Immature natural killer cell (primary cell): ENCODE results near the gene NR2E3. TPM values are rescaled to one million over a fixed set of nuclear protein-coding genes. Genes with fewer than 3 reads are reported as not detected.

Source experiments
- DNase-seq, 3 donors: peaks; one replicate each; pipeline ENCODE4 v3.0.0; 2022; ENCODE audit warnings: mixed read lengths in 1 of 3
- H3K27ac Mint-ChIP-seq, 6 donors: one replicate each; pipeline ENCODE4 v1.8.0; 2020; ENCODE audit warnings: mixed read lengths in 6 of 6, mild to moderate bottlenecking in 5 of 6, inconsistent platforms in 4 of 6, moderate library complexity in 3 of 6
- H3K27me3 Mint-ChIP-seq, 3 donors: one replicate each; pipeline ENCODE4 v1.8.0; 2020 to 2021; ENCODE audit warnings: low read depth in 3 of 3, mild to moderate bottlenecking in 3 of 3, mixed read lengths in 3 of 3, moderate library complexity in 3 of 3, inconsistent platforms in 1 of 3
- H3K36me3 Mint-ChIP-seq, 3 donors: one replicate each; pipeline ENCODE4 v1.8.0; 2020; ENCODE audit warnings: mixed read lengths in 3 of 3, inconsistent platforms in 2 of 3, mild to moderate bottlenecking in 2 of 3
- H3K4me1 Mint-ChIP-seq, 2 donors: one replicate each; pipeline ENCODE4 v1.8.0; 2020; ENCODE audit warnings: inconsistent platforms in 2 of 2, mild to moderate bottlenecking in 2 of 2, mixed read lengths in 2 of 2, moderate library complexity in 1 of 2
- H3K4me3 Mint-ChIP-seq, 5 donors: one replicate each; pipeline ENCODE4 v1.8.0; 2020; ENCODE audit warnings: mild to moderate bottlenecking in 5 of 5, mixed read lengths in 5 of 5, inconsistent platforms in 3 of 5, moderate library complexity in 3 of 5
- H3K9me3 Mint-ChIP-seq, 6 donors: one replicate each; pipeline ENCODE4 v1.8.0; 2020; ENCODE audit warnings: mild to moderate bottlenecking in 6 of 6, mixed read lengths in 6 of 6, inconsistent platforms in 4 of 6, moderate library complexity in 3 of 6
- polyA plus RNA-seq, 3 donors: library from polyadenylated mRNA; unstranded; fragments of 300-500 nt; fragmentation: Illumina TruSeq; gene quantifications; one replicate each; pipeline ENCODE4 v1.2.3, GENCODE V29; 2021

The NR2E3 gene
- polyA plus RNA-seq, 3 donors from 2014 or later = not detected

DNA sequence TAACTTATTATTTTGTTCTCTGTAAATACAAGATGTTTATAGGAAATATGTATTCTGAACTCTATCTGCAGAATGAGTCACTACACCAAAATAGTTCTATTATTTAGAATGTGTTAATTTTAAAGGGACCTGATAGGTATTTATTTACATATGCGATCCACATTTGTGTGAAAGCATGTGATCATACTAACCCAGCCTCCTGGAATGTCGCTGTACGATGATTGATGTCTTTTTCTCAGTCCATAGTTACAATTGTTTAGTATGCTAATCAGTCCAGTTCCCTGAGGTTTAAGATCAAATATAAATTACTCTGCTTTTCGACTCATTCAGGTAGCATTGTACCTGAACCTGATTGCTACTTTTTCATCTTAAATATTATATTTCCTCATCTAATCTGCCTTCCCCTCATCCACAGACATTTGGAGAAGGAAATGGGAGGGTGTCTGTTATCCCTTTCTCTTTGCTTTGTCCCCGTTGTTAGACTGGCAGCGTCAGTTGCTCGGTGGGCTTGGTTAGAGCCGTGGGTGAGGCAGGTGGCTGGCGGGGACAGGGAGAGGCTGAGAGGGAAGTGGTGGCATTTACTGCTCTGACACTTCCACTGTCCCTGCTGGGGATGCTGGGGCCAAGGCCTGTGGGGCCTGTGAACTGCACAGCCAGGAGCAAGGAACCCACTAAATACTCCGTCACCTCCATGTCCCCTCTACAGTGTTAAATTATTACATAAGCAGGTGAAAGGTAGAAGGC, 27.8 kb upstream of the NR2E3 start:
- H3K27ac Mint-ChIP-seq = no peak overlapping the region
- DNase-seq = no peak
- H3K27me3 Mint-ChIP-seq = peaks cover 3 to 13% (median 5%) of the 10 kb centered on the region in 3 donors
- H3K9me3 Mint-ChIP-seq = peaks cover 0 to 1% (median 0%) of the 10 kb centered on the region in 6 donors
- no peaks in the 10 kb centered on the region for H3K36me3 Mint-ChIP-seq
- H3K4me3 Mint-ChIP-seq = no peak overlapping the region
- no peaks in the 10 kb centered on the region for H3K4me1 Mint-ChIP-seq

- peaks cover 0 to 1% (median 0%) of the 10 kb centered on the region in 6 donors for H3K9me3 Mint-ChIP-seq
- no peaks in the 10 kb centered on the region for H3K36me3 Mint-ChIP-seq
- H3K4me1 Mint-ChIP-seq = no peaks in the 10 kb centered on the region
- no peak for DNase-seq
- H3K4me3 Mint-ChIP-seq = no peak overlapping the region
- peaks cover 3 to 11% (median 5%) of the 10 kb centered on the region in 3 donors for H3K27me3 Mint-ChIP-seq
- no peak overlapping the region for H3K27ac Mint-ChIP-seq
These were observed 25.6 kb upstream of the NR2E3 start for GRCh38 chr15:71784719-71785118.

DNA sequence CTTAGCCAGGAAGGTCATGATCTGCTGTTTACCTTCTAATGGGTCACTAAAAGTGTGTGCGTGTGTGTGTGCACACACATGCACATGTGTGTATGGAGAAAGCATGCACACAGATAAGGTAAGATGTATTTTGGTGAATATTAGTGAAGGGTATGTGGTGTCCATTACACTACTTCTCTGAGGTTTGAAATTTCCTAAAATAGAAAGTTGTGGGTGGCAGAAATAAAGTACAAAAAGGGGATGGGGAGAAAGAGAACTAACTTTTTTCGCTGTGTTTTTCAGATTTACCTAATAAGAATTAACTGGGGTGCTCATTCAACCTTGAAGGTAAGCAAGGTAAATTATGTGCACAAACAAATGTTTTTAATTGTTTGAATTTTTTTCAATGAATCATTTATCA, 24.4 kb upstream of the NR2E3 start:
- Mint-ChIP-seq H3K27me3 (peaks cover 3 to 14% (median 5%) of the 10 kb centered on the region in 3 donors), H3K36me3 (no peaks in the 10 kb centered on the region), H3K27ac (no peak overlapping the region), H3K4me3 (no peak overlapping the region), H3K4me1 (no peaks in the 10 kb centered on the region), H3K9me3 (peaks cover 0 to 1% (median 0%) of the 10 kb centered on the region in 6 donors)
- no peak for DNase-seq

GRCh38 chr15:71786673-71787072, 23.7 kb upstream of the NR2E3 start:
- H3K4me1 Mint-ChIP-seq = no peaks in the 10 kb centered on the region
- peaks cover 0 to 9% (median 5%) of the 10 kb centered on the region in 3 donors for H3K27me3 Mint-ChIP-seq
- no peak overlapping the region for H3K4me3 Mint-ChIP-seq
- H3K27ac Mint-ChIP-seq = no peak overlapping the region
- DNase-seq = no peak
- no peaks in the 10 kb centered on the region for H3K36me3 Mint-ChIP-seq
- H3K9me3 Mint-ChIP-seq = peaks cover 0 to 1% (median 0%) of the 10 kb centered on the region in 6 donors

DNA sequence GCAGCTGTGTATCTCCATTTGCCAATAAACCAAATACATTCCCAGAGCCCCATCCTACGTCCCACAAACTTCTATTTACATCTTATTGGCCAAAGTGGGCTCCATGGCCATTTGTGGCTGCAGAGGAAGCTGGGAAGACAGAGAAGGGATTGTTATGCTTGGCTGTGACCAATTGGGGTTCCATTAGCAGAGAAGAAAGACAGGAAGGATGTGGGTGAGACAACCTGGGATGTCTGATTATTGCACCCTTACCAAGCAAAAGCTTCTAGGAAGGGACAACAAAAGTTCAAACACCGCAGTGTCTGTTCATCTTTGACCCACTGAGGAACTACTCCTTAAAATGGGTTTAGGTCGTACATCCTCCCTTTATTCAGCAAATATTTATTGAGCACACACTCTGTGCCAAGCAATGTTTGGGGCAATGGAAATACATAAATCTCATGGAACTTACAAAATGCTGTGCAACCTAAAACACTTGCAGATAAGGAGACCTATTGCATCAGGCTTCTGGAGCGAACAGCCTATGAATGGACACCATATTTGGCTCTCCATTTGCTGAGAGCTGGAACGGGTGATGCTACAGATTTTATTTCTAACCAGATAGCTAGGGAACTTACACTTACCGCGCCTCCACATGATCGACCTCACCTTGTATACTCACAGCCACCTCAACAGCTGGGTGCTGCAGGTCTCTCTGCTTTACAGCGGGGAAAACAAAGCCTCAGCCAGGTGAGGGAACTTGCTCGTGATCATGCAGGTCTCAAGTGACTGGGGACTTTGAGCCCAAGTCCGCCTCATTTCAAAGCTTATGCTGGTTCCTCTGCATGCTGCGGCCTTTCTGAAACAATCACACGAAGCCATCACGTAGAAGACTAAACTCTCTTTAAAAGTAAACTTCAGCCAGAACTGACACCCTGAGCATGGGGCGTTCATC, 21.4 kb upstream of the NR2E3 start:
- Mint-ChIP-seq H3K27me3 (peaks cover 0 to 6% (median 5%) of the 10 kb centered on the region in 3 donors), H3K36me3 (no peaks in the 10 kb centered on the region), H3K4me1 (no peaks in the 10 kb centered on the region), H3K4me3 (no peak overlapping the region), H3K9me3 (peaks cover 0 to 1% (median 0%) of the 10 kb centered on the region in 6 donors), H3K27ac (no peak overlapping the region)
- no peak for DNase-seq

DNA sequence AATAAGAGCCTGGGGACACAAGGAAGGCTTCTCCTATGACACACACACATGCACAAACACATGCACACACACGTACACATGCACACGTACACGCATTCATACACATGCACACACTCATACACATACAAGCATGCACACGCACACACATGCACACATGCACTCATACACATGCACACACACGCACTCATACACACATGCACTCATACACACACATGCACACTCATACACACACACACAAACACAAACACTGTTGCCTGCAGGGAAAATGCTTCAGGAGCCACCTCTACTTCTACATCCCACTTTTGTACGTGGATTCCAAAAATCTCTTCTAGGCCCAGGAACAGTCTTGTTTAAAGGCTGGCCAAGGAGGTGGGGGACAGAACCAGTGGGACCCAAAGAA, 20.7 kb upstream of the NR2E3 start:
- no peak overlapping the region for H3K27ac Mint-ChIP-seq
- no peak overlapping the region for H3K4me3 Mint-ChIP-seq
- H3K36me3 Mint-ChIP-seq = no peaks in the 10 kb centered on the region
- peaks cover 0 to 5% (median 3%) of the 10 kb centered on the region in 3 donors for H3K27me3 Mint-ChIP-seq
- H3K9me3 Mint-ChIP-seq = peaks cover 0 to 1% (median 0%) of the 10 kb centered on the region in 6 donors
- no peaks in the 10 kb centered on the region for H3K4me1 Mint-ChIP-seq
- no peak for DNase-seq

- Mint-ChIP-seq H3K36me3 (no peaks in the 10 kb centered on the region), H3K27me3 (peaks cover 0 to 5% (median 3%) of the 10 kb centered on the region in 3 donors), H3K27ac (no peak overlapping the region), H3K9me3 (peaks cover 0 to 1% (median 0%) of the 10 kb centered on the region in 6 donors), H3K4me3 (no peak overlapping the region), H3K4me1 (no peaks in the 10 kb centered on the region)
- DNase-seq = no peak
These were observed 20.3 kb upstream of the NR2E3 start for GRCh38 chr15:71790081-71790480.

GRCh38 chr15:71791975-71792374, 18.4 kb upstream of the NR2E3 start:
- Mint-ChIP-seq H3K9me3 (no peaks in the 10 kb centered on the region), H3K36me3 (no peaks in the 10 kb centered on the region), H3K27ac (no peak overlapping the region), H3K4me3 (no peak overlapping the region), H3K4me1 (no peaks in the 10 kb centered on the region), H3K27me3 (peaks cover 0 to 3% (median 2%) of the 10 kb centered on the region in 3 donors)
- no peak for DNase-seq

- Mint-ChIP-seq H3K36me3 (no peaks in the 10 kb centered on the region), H3K27me3 (peaks cover 0 to 3% (median 2%) of the 10 kb centered on the region in 3 donors), H3K4me1 (no peaks in the 10 kb centered on the region), H3K4me3 (no peak overlapping the region), H3K27ac (no peak overlapping the region), H3K9me3 (no peaks in the 10 kb centered on the region)
- no peak for DNase-seq
These were observed 17.8 kb upstream of the NR2E3 start for GRCh38 chr15:71792521-71792920.

- Mint-ChIP-seq H3K27me3 (peaks cover 3 to 7% (median 3%) of the 10 kb centered on the region in 3 donors), H3K9me3 (no peaks in the 10 kb centered on the region), H3K4me1 (no peaks in the 10 kb centered on the region), H3K36me3 (no peaks in the 10 kb centered on the region), H3K27ac (no peak overlapping the region), H3K4me3 (no peak overlapping the region)
- no peak for DNase-seq
These were observed 11.7 kb upstream of the NR2E3 start for GRCh38 chr15:71798641-71799040.

DNA sequence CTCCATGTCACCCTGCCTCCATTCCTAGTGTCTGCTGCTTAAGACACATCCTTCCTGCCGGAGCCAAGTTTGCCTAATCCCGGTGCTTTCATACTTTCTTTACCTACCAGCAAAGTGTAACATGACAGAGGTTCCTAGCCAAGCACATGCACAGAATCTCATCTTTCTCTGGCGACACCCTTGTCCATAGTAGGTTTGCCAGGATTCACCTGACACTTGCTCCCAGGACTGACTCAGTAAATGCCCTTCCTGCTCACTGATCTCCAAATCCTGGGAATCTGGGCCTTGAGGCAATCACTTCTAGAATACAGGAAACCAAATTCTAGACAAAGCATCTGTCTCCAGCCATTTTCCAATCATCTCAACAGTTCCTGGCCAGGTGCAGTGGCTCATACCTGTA, 10.2 kb upstream of the NR2E3 start:
- Mint-ChIP-seq H3K36me3 (no peaks in the 10 kb centered on the region), H3K27ac (peak overlapping the region in 1 of 6 donors; percentile 2), H3K9me3 (no peaks in the 10 kb centered on the region), H3K4me1 (no peaks in the 10 kb centered on the region), H3K4me3 (no peak overlapping the region), H3K27me3 (peaks cover 3 to 9% (median 7%) of the 10 kb centered on the region in 3 donors)
- no peak for DNase-seq

- Mint-ChIP-seq H3K4me1 (no peaks in the 10 kb centered on the region), H3K27ac (no peak overlapping the region), H3K4me3 (no peak overlapping the region), H3K27me3 (peaks cover 3 to 9% (median 7%) of the 10 kb centered on the region in 3 donors), H3K36me3 (no peaks in the 10 kb centered on the region), H3K9me3 (no peaks in the 10 kb centered on the region)
- no peak for DNase-seq
These were observed 9.3 kb upstream of the NR2E3 start for GRCh38 chr15:71800835-71801745.

GRCh38 chr15:71801935-71802655, 8.3 kb upstream of the NR2E3 start:
- Mint-ChIP-seq H3K27me3 (peaks cover 3 to 9% (median 6%) of the 10 kb centered on the region in 3 donors), H3K9me3 (no peaks in the 10 kb centered on the region), H3K27ac (no peak overlapping the region), H3K36me3 (no peaks in the 10 kb centered on the region), H3K4me3 (no peak overlapping the region), H3K4me1 (no peaks in the 10 kb centered on the region)
- DNase-seq = no peak
